HG03108 (cell line): ENCODE data around the gene CORO2A.
"Not testable (repeated sequence)": the region's sequence is repeated elsewhere in the genome, so short reads cannot be mapped to it uniquely, and the experiment has no call there.

Experiments
- ATAC-seq: cut with Tn5 transposase; IDR thresholded peaks from one replicate; pipeline ENCODE4 v1.9.1; 2021; ENCODE audit warnings: moderate library complexity; ENCODE audit not compliant: unreplicated experiment

The CORO2A gene

DNA sequence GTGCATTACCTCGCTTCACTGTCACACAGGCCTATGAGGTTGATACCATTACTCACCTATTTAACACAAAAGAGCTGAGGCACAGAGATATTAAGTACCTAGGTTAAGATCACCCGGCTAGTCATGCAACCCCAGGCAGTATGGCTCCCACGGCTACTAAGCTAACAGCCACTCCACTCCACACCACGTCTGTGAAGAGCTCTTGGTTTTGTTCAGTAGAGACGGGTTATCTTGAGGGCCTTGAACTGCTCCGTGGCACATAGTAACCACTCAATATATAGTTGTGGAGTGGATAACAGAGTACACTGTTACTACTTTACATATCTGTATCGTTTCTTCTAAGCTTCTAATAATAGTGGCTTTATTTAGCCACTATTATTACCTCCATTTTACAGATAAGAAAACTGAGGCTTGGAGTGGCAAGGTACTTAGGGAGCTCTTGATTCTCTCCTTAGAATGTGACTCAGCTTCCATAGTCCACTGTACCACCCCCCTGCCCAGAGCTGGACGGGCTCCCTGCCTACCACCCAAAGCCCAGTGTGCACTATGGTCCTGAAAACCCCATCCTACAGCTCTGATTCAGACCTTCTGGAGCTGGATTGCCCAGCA, 1.0 kb upstream of the CORO2A start:
- ATAC-seq = no peak

DNA sequence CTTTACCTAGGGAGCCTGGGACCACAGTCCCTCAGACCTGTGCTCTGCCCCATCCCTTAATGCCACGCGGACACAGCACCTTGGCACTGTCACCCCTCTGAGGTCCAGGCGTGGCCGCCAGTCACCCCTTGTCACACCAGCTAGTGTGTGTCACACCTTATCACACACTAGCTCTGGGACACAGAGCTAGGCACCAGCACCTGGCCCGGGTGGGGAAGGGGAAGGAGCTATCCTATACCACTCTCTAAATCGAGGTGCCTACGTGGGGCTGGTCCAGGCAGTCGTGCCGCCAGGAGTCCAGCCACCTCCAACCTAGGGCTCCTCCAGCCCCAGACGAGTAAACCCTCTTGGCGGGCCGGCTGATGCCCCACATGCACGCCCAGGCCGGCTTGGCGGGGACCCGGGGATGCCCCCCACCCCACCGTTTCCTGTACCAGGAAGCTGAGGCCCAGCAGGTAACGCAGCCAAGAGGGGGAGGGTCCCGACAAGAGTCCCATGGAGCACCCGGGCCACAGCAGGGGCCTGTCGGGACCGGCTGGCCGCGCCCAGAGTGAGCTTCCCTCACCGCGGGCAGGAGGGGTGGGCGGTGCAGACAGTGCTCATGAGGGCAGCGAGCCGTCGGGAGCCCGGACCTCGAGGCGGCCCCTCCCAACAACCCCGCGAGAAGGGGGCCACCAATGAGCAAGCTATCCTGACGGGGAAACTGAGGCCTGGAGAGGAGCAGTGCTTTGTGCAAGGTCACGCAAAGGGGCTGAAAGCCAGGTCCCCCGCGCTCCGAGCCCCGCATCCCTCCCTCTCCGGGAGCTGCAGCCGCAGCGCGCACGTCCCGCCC, 550 bp downstream of the CORO2A start:
- no peak for ATAC-seq

DNA sequence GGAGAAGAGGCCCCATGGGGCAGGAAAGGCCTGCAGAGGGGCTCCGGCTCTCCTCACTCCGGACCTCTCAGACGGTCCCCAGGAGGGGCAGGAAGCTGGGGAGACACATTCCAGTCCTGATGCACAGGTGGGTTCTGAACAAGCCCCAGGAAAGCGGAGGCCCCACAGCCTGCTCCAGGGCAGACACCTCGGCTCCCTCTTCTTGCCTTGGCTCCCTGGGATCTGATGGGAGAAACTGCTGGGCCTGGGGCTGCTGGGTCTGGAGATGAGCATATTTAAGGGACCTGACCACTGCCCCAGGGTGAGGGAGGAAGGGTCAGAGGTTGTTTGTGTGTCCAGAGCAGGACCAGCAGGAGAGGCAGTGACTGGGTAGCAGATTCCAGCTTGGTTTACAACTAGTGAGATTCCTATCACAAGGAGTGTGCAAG, 1.2 kb downstream of the CORO2A start:
- ATAC-seq = no peak

DNA sequence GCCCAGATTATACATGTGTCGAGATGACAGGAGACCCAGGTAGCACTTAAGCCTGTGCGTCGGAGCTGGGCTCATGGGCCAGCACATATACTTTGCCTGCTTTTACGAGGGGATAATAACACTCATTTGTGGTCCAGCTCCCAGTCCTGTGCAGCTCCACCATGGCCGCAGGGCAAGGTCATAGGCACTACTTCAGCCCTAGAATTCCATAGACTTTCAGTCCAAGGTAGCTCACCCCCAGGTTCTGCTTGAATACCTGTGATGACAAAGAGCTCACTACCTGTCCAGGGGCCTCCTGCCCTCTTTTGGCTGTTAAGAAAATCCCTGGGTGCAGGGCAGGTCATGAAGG, 1.7 kb downstream of the CORO2A start:
- no peak for ATAC-seq

DNA sequence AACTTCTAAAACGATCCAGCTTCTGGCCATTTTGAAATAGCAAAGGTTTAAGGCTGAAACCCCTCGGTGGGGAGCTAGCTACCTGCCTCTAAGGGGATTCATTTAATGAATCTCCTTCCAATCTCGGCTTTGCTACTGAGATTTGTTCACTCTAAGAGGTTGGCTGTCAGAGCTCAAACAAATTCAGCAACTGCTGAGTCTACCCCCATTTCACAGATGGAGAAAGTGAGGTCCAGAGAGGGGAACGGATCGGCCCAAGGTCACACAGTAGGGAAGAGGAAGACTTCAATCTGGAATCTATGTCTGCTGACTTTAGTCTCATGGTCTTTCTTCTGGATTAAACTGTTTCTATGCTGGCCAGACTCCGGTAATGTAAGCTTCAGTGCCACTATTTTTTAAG, 3.0 kb downstream of the CORO2A start:
- ATAC-seq = no peak

DNA sequence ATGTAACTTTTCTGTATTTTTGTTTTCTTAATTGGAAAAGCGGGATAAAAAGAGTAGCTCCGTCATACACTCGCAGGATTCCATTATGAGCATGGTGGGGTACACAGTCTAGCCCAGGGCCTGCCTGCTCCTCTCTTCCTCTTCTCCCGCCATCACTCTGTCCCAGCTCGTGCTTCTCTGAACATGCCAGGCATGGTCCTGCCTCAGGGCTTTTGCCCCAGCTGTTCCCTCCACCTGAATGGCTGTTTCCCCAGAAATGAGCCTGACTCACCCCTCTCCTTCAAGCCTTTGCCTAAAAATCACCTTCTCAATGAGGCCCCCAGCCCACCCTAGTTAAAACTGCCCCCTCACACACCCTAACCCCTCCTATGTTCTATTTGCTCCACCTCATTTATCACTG, 4.5 kb downstream of the CORO2A start:
- no peak for ATAC-seq

DNA sequence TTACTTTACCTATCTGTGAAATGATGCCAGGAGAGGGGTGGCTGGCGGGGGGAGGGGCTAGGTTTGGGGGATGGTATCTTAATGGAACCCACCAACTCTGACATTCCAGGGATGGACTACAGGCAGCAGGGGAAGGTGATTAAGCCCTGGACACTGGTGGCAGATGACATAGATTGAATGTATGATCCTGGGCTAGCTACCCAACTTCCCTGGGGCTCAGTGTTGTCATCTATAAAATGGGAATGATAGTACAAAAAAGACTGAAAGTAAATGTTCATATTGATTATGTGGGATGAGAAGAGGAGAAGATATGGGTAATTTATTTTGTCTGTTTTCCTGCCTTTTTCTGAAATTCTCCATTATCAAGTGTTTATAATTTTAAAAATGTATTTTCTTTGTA, 6.2 kb downstream of the CORO2A start:
- no peak for ATAC-seq

DNA sequence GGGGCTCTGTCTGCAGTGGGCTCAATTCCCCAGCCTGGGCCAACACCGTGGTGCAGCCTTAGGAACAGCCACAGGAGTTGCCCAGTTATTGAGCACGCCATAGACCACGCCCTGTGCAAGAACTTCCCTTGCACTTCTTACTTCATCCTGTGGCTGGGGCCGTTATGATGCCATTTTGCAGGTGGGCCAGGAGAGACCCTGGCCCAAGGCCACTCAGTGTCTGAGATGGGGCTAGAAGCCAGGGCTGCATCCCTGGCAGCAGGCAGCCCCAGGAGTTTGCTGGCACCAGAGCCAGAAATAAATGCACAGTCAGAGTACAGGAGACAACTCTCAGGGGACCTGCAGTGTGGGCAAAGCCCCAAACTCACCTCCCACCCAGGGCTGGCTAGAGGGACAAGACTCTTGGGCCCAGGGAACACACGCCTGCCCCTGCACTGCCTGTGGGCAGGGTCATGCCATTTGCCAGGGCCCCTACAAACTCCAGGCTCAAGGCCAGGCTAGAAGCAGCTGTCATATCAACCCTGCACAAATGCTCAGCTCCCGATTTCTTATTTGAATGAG, 6.7 kb downstream of the CORO2A start:
- no peak for ATAC-seq

DNA sequence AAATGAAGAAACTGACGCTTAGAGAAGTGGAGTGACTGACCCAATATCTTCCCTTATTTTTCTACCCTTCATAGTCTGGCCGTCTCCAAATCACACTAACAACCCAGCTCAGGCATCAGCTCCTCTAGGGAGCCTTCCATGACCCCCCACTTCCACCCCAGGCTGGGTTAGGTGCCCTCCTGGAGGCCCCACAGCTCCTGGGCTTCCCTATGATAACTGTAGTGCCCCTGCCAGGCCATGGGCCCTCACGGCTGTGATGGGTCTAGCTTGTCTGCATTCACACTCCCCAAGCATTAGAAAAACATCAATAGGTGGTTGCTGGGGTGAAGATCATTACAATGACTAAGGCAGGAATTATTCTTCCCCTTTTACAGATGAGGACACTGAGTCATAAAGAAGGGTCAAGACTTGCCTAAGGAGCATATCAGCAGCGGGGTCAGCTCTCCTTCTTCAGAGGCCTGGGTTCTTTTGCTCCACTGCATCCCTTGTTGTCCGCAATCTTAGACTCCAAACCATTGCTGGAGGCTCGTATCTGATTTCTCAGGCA, 7.3 kb downstream of the CORO2A start:
- ATAC-seq = no peak

DNA sequence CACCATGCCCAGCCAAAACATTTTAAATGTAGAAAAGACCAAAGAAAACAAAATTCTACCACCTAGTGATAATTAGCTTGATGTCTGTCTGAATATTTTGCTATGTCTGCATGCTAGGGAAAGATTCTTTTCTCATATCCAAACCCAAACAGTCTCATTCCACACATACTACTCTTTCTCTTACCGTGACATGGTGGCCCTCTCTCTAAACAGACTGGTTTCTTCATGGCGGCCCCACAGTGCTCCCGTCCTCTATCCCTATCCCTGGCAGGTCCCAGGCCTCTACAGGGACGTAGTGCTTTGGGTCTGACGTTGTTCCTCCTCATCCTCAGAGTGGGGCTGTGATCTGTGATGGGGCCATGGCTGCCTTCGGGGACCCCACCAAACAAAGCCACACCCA, 8.1 kb downstream of the CORO2A start:
- no peak for ATAC-seq

DNA sequence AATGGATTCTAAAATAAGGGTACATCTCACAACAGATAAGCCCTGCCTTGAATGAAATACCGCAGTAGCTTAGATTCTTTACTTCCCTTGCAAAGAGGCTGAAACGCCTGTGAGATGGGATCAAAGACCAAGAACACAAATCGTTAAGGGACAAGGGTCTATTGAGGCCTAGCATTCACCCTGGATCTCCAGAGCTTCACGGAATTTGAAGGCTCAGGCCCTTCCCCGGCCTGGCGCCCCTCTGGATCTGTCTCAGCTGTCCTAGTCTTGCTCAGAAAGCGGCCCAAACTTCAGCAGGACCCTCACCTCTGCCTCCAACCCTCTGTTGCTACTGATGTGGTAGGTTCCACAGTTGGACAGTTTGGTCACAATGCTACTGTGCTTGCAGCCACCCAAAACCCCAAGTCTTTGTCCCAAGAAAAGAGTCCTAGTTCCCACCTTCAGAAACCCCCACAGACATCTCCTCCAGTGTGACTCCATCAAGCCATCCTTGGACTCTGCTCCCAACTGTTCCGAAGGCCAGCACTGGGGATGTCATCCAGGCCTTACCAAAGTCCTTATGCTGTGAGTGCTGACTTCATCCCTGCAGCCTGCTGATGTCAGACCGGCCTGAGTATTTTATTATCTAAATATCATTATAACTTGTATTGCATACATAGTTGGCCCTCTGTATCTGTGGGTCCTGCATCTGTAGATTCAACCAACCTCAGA, 9.4 kb downstream of the CORO2A start:
- ATAC-seq = no peak

DNA sequence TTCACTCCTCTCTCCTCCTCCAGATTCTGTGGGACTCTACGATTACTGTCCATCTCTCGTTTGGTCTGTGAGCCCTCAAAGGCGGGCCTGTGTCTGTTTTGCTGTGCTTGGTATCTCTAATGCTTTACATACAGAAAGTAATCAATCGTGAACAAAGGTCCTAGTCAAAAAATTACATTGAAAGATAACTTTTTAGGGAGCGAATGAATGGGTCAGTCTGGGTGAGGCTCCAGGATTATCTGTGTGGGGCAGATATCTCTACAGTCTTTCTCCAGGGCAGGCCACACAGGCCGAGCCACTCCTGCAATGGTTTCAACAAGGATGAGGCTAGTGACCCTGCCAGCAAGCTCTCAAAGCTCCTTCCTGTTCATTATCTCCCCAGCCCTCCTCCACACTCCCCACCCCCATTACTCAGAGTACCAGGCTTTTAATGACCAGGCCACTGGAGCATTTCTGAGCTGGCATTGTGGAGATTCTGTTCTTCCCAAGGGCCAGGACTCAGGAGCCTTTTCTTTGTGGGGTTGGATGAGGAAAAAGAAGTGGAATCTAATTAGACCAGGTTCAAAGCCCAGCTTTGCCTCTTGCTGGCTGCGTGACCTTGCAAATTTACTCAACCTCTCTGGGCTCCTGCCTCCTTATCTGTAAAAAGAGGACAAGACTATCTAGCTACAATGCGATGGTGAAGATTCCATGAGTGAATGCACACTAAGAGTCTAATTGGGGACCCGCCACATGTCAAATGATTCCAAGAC, 10.2 kb downstream of the CORO2A start:
- no peak for ATAC-seq

DNA sequence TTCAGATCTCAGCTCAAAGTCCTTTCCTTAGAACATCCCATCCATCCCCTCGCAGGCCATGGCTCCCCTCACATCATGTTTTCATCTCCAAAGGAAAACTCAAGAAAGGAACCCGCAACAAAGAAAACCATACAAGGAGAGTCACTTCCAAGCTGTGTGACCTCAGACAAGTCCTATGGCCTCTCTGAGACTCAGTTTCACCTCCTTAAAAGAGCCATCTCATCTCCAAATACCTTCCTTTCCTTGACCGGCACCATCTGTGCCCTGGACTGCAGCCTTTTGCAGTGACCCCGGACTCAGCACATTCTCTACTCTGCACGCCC, 10.7 kb downstream of the CORO2A start:
- no peak for ATAC-seq

DNA sequence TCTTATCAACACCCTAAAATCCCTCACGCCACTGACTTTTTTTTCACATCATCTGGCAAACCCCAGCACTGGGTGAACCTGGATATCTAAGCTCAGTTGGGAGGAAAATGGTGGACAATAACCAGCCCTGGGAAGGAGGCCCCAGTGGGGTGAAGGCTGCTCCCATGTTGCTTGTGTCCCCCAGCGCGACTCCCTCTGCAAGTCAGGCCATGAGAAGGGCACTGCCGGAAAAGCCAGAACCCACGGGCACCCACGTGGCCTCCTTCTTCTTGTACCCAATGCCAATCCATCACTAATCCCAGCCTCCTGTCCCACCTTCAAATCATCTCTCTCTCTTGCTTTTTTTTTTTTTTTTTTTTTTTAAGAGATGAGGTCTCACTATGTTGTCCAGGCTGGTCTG, 11.4 kb downstream of the CORO2A start:
- ATAC-seq = no peak

DNA sequence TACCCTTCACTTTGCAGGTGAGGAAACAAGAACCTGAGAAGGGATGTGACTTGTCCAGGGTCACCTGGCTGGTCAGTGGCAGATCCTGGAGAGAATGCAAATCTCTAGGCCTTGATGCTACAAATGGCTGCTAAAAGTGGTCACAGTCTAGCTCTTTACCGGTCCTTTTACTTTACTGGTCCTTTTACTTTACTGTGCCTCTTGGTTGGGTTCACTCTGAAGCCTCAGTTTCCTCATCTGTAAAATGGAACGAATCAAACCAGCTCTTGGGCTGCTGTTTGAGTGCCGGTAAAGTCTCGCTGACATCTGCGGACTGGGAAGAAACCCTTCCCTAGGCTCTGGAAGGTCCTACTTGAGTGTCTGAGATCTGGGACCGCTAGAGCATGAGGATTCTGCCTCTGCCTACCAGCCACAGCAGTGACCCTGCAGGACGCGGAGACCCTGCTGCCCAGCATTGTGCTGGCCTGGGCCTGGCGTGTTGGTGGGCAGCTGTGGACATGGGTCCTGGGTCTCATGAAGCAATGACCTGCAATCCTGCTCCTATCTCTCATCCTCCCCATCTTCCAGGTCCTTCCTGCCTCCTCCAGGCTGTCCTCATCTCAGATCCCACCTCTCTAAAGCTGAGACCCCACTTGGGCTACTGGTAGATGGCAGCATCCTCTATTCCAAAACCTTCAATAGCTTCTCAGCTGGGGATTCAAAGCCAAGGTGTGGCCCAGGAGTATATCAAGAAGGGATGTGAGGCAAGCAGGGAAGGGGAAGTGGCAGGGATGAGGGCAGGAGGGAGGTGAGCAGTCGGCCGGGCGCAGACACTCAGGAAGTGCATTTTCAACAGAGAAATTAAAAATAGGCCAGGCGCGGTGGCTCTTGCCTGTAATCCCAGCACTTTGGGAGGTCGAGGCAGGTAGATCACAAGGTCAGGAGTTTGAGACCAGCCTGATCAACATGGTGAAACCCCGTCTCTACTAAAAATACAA, 13.3 kb downstream of the CORO2A start:
- ATAC-seq = no peak

DNA sequence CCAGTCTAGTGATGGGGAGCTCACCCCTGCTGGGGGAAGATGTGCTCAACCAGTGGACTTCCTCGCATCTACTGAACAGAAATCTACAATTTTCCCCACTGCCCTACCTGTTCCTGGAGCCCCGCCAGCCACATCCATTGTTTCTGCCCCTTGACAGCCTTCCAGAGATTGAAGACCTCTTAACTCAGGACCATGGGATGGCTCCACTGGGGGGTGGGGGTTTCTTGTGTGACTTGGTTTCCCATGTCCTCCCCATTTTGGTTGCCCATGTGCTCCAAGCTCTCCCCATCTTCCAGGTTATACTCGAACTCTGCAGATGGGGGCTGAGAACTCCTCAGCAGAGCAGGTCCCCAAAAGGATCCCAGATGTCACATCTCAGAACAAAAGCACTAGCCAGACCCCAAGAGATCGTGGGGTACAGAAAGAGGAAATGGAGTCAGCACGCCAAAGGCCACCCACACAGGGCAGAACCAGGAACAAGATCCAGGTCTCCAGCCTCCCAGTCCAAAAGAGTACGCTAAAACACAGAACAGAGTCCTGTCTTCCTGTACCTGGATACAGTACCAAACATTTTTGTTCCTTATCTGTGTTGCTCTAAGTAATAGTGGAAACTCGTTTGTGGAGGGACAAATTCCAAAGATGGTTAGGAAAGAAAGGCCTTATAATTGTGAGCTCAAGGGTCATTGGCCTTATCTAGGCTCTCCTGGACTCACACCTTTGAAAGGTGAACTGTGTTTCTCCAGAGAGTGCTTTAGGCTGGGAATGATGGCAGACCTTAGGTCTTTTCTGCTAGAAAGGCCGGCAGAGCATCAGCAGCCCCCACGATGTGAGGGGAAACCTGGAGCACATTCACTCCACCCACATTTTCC, 15.8 kb downstream of the CORO2A start:
- no peak for ATAC-seq

DNA sequence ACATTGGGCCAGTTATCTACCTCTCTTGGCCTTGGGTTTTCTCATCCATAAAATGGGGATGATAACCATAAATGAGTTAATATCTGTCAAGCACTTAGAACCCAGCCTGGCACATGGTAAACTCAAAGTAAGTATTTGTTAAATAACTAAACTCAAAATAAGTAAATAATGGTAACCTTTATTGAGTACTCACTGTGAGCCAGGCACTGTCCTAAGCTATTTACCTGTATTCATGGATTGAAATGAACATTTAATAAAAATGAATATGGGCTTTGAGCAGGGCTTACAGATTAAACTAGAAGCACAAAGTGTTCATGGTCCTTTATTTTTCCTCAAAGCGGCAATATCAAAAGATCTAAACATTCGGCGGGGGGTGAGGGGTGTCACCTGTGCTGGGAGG, 16.7 kb downstream of the CORO2A start:
- no peak for ATAC-seq

DNA sequence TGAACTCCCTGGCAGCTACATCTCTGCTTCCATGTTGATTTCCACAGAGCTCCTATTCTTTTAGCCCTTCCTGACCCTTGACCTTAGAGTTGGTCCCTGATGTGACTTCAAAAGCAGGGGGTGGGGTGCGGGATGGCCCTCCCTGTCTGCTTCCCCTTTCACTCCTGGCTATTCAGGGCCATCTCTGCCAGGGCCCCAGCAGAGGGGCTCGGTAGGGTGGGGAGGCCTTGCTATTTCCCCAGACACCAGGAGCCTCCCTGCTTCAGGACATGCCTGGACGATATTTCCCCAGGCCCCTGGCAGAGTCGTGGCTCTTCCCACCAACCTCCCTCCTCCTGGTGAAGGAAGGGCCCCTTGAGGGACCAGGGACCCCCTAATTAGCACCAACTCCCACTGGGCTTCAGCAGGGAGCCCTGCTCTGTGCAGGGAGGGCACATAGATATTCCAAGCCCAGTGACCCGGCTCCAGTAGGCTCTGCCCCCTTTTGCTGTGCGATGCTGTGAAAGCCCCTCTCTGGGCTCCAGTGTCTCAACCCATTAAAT, 17.3 kb downstream of the CORO2A start:
- ATAC-seq = no peak

DNA sequence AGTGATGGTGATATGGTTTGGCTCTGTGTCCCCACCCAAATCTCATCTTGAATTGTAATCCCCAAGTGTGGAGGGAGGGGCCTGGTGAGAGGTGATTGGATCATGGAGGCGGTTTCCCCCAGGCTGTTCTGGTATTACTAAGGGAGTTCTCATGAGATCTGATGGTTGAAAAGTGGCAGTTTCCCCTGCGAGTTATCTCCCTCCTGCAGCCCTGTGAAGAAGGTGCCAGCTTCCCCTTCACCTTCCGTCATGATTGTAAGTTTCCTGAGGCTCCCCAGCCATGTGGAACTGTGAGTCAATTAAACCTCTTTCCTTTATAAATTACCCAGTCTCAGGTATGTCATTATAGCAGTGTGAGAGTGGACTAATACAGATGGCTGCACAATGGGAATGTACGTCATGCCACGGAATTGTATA, 17.9 kb downstream of the CORO2A start:
- not testable (repeated sequence) for ATAC-seq
